NCI-H1436 (cell line): ENCODE data around the gene CNTROB.

Source experiments
- DNase-seq: peaks from one replicate; lab custom pipeline; 2025; lab: John Stamatoyannopoulos, UW

The CNTROB gene

DNA sequence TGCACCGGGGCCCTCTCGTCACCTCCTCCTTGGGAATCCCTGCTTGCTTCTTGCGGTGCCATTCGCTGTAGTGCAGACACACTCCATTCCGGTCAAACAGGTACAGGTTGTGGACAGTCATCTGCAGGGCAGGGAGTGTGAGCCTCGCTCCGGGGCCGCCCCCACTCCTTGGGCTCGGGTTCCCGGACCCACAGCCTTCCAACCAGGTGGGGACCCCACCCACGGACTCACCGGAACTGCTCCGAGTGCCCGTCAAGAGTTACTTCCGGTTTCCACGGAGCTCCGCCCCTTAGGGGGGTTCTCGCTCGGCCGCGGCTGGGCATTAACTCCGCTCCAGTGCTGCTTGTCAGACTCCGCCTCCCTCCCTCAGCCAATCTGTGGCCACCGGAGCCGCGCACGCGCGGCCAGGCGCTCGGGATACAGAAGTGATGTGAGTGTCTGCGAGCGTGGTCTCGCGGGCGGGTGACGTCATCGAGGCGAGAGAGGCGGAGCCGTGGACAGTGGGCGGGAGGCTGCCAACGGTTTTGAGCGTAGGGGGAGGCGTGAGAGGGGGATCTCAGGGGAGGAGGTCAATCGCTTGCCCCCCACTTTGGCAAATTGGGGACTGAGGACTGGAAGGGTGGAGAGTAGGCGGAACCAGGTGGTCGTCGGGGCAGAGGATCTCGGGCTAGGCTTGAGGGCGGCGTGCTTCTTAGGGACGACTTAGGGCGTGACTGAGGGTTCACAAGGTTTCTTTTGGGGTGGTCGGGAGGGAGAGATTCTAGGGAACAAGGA, at the start of gene CNTROB, which contains the start of gene TRAPPC1:
CNTROB (plus strand) TSS at position 498 of the 774 bp plus-strand sequence. CDS start 874 bp downstream, outside the sequence.
TRAPPC1 (minus strand) TSS at position 238 of the 774 bp plus-strand sequence; CDS start at position 121, 117 bp downstream.
- DNase-seq: peak; percentile 98

DNA sequence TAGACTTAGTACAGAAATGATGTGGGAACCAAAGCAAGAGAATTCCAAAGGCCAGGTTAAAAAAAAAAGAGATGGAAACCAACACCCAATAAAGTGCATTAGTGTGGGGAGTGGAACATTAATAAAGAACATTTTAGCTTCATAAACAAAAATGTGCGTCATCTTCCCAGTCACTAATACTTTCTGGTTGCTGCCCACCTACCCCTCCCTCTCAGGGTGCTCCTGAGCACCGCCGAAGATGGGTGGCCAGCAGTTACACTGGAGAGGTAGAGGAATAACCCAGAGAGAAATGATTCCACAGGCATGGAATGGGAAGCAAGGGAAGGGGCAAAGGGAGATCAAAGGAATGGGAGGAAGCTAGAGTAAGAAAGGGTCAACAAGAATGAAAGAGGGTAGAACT, 49.4 kb upstream of the CNTROB start:
- DNase-seq: no peak

DNA sequence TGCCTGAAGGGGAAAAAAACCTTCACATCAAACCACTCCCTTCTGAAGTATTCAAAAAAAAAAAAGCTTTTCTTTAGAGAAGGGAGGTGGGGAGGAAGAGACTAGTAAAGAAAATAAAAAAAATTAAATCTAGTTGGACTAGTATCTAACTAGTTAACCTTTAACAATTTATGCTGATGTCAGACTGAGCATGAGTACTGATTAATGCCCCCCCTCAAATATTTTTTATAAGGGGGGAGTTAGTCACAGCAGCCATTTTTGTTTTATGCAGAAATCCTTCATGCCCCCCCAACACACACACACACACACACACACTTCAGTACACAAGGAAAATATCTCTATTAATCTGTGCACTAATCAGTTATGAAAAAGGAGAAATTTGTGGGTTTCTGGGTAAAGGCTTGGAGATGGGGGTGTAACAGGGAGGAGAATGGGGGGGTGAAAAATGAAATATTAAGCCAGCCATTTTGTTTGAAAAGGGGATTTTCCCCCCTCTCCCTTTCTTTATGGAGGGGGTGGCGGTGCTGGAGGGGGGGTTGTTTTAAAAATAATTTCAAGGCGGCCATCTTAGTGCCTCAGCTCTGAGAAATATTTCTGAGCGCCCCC, 48.1 kb upstream of the CNTROB start:
- no peak for DNase-seq

GRCh38 chr17:7884581-7885366, 47.2 kb upstream of the CNTROB start:
- DNase-seq: no peak

DNA sequence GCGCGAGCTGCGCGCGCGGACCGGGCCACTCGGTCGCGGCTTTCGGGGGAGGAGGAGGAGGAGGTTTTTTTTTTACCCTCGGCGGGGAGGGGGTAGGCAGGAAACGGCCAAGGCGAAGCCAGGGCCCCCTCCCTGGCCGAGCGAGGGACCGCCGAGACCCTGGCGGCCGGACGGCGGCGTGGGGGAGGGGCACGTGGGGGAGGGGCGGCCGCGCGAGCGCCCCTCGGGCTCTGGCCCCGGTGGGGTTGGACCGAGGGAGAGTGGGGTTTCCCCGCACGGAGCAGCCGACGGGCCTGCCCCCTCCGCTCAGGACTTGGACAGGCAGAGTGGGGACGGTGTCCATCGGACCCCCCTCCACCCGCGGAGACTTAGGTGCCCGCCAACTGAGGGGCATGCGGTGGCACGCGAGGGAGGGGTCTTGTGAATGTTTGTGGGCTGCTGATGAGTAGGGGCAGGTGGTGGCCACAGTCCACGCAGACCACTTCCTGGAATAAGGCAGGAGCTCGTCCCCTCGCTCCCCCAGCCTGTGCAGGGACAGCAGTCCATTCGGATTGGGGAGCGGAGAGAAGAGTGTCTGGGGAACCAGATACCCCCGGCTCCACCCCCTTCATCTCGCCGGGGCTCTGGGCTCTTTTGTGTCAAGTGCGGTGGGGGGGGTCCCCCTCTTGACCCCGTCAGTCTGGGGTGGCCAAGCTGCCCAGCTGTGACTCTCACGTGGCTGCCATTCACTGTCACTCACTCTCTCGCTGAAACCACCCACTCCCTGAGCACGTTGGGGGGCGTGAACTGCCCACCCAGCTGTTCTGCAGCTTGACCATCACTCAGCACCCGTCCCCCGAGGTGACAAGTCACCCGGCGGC, 46.4 kb upstream of the CNTROB start:
- DNase-seq: no peak

DNA sequence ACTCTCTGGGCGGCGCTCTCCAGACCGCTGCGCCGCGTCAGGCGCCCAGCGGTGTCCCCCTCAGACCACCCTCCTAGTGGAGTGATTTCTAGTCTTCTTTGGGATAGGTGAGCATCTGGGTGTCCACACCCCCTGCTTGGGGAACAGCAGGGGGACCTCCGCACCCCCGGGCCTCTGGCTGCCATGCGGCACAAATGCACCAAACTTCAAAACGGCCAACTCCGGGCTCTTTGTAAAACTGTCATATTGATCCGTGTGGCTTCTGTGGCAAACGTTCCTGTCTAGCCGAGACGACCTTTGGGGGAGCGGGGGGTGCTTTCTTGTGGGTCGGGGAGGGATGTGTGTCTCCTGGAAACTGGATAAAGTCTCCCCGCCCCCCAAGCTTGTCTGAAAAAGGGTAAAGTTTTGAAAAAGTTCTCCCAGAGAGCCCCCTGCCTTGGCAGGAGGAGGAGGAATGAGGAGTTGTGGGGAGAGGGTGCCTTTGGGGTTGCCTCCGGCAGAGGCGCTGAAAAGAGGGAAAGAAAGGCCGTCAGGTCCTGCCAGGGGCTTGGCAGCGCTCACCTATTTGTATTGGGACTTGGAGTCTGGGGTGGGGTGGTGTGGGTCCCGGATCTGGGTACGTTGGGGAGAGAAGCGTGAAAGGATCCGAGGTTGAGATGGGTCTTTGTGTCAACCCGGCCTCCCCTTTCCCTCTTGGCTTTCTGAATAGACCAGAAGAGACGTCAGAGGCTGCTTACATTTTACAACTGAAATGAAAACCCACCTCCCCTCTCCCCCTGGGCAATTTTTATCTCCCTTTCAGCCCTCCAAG, 45.6 kb upstream of the CNTROB start:
- DNase-seq: no peak

DNA sequence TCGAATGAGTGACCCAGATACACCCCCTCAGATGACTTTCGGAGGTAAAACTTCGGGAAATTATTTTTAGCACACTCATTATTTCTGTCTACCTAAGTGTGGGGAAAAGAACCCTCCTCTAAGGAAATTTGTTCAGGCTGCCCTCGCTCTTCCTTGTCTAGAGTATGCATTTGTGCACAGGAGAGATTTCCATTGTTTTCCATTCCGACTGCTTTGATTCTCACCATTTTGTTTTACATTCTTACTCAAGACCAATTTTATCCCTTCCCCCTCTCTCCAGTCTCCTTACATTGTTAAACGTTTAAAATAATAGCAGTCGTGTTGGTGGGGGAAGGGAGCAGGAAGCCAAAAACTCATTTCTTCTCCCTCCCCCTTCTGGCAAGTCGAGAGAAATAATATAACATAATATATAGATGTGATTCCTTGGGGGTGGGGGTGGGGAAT, 44.9 kb upstream of the CNTROB start:
- DNase-seq: no peak

DNA sequence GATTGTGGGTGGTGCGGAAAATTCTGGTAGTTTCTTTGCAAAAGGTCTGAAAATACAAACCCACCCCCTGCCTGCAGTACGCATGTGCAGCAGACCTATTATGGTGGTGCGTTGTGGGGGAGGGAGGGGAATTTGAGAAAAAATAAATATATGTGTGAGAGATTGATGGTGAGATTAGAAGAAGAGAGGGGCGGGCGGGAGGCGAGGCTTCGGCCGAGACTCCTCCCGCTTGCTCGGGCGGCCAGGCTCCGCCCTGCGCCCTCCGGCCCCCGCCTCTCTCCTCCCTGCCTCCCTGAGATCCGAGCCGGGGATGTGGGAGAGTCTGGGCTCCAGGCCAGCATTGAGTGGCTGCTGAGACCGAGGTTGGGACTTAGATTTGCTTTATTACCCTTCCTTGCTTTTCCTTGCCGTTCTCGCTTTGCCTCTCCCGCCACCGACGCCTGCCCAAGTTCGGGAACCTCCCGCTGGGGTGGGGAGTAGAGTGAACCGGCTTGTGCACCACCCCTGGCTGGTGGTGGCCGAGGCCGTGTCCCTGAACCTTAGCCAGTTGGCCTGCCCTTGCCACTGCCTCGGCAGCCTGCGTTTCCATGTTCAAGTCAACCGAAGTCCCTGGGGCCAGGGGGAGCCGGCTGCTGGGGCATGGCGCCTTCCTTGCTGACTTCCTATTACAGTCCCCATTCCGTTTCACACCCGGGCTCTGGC, 44.4 kb upstream of the CNTROB start:
- peak; percentile 93 for DNase-seq

GRCh38 chr17:7888184-7888920, 43.7 kb upstream of the CNTROB start, which contains the start of gene CHD3:
TSS of gene CHD3 (plus strand) at chr17:7888789. CDS start at chr17:7889001, 212 bp downstream.
- no peak for DNase-seq

GRCh38 chr17:7889166-7889955, 42.6 kb upstream of the CNTROB start:
- peak; percentile 87 for DNase-seq

- no peak for DNase-seq
Observed at GRCh38 chr17:7893187-7893880, 38.7 kb upstream of the CNTROB start.

DNA sequence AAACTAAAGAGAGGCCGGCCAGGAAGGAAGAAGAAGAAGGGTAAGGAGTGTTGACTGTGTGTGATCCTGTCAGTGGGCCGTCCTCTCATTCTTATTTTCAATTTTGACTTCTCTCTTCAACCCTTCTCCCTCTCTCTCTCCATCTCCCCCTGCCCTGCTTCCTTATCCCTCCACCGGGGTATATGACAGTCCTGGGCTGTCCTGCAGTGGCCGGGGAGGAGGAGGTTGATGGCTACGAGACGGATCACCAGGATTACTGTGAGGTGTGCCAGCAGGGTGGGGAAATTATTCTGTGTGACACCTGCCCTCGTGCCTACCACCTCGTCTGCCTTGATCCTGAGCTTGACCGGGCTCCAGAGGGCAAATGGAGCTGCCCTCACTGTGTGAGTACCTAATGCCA, 37.8 kb upstream of the CNTROB start:
- no peak for DNase-seq

- no peak for DNase-seq
Observed at GRCh38 chr17:7894866-7895265, 37.1 kb upstream of the CNTROB start.

DNA sequence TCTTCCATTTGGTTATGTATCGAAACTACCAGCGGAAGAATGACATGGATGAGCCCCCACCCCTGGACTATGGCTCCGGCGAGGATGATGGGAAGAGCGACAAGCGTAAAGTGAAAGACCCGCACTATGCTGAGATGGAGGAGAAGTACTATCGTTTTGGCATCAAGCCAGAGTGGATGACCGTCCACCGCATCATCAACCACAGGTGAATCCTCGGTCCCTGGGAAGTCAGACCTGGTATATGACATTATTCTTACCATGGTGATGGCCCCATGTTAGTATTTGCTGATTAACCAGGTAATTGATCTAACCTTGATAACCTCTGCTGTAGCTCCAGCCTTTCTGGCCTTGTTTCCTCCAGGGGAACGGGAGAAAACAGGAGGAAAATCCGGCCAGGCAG, 34.9 kb upstream of the CNTROB start:
- DNase-seq: no peak

- DNase-seq: no peak
Observed at GRCh38 chr17:7897773-7898172, 34.2 kb upstream of the CNTROB start.

- no peak for DNase-seq
Observed at GRCh38 chr17:7903154-7904103, 28.6 kb upstream of the CNTROB start.

DNA sequence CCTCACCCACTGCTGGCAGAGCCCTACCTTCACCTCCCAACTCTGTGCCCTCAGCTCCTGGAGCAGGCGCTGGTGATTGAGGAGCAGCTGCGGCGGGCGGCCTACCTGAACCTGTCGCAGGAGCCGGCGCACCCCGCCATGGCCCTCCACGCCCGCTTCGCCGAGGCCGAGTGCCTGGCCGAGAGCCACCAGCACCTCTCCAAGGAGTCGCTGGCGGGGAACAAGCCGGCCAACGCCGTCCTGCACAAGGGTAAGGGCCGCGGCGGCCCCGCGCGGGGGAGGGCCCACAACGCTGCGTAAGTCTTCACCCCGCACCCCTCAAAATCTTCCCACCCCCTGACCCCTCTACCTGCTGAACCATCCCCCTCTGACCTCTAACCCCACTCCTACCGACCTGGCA, 22.9 kb upstream of the CNTROB start:
- no peak for DNase-seq
